HG02588 (cell line): ENCODE measurements around the gene PM20D2.
A peak's percentile ranks its signal among the peaks of the same experiment; 100 is the strongest.
"Not testable (repeated sequence)": the region's sequence is repeated elsewhere in the genome, so short reads cannot be mapped to it uniquely, and the experiment has no call there.

ENCODE experiments used
- ATAC-seq: cut with Tn5 transposase; IDR thresholded peaks from one replicate; pipeline ENCODE4 v1.9.1; 2021; ENCODE audit warnings: mild to moderate bottlenecking, moderate library complexity; ENCODE audit not compliant: unreplicated experiment

Gene PM20D2, protein sequence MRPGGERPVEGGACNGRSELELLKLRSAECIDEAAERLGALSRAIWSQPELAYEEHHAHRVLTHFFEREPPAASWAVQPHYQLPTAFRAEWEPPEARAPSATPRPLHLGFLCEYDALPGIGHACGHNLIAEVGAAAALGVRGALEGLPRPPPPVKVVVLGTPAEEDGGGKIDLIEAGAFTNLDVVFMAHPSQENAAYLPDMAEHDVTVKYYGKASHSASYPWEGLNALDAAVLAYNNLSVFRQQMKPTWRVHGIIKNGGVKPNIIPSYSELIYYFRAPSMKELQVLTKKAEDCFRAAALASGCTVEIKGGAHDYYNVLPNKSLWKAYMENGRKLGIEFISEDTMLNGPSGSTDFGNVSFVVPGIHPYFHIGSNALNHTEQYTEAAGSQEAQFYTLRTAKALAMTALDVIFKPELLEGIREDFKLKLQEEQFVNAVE

GRCh38 chr6:89145956-89146717, at the start of gene PM20D2:
PM20D2 (plus strand) TSS chr6:89146055; CDS start chr6:89146145, 90 bp downstream.
- ATAC-seq = peak; percentile 73

DNA sequence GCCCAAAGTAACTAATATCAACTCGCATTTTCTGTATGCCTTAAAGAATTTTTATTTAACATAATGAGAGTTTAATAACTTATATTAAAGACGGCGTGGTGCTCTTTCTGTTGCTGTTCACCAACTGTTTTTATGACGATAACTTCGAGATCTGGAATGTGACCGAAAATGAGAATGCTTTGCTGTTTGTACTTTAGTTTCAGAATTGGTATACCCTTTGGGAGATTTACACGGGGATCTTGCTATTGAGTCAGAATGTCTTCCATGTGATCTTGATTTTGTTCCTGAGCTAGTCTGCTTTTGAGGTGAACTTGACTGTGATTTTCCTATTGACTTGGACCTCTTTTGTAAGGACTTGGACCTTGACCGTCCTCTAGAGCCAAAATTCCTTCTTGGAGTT, 47.4 kb upstream of the PM20D2 start:
- no peak for ATAC-seq

DNA sequence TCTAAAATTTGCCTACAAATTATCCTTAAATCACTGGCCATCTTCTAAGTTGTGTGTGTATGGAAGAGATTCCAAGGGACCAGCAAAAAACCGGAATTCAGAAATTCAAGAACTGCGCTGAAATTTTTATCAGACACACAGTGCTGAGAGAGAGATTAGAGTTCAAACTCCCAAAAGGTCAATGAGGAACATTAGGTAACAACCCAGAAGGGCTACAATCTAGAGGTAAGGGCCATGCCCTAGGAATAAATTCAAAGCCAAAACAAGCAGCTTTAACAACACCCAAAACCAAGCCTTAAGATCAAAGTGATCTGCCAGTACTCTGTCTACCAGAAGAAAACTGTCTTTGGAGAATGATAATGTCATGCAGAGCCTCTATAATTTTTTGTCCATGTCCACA, 45.7 kb upstream of the PM20D2 start:
- ATAC-seq = no peak

DNA sequence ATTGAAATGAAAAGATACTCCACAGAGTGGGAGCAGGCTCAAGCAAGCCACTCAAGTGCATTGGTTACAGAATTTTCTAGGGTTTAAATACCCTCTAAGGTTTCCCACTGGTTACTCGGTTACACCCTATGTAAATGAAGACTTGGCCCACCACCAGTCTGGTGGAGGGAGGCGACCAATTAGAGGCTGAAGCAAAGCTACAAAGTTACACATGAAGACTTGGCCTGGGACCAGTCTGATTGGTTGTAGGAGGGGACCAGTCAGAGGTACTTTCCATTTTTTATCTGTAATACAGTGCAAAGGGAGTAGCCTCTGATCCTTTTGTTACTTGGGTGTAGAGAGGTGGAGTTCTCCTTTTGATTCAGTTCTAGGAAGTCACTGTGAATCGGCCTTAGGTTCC, 35.6 kb upstream of the PM20D2 start:
- ATAC-seq = no peak

- no peak for ATAC-seq
These were observed 33.9 kb upstream of the PM20D2 start for GRCh38 chr6:89111933-89112332.

DNA sequence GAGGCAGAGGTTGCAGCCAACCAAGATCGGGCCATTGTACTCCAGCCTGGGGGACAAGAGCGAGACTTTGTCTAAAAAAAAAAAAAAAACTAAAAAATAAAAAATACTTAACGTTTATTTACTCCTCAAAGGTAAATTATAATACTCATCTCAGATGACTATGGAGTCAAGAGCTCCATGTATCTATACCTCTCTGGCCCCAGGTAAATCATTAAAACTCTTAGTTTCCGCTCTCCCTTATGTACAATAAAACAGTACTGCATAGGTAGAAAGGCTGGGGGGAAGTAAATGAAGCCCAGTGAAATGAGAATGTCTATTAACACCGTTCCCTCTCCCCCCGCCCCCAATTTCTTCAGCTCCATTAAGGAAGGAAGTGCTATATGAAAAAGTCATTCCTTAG, 29.2 kb upstream of the PM20D2 start:
- no peak for ATAC-seq

GRCh38 chr6:89117211-89118108, 28.4 kb upstream of the PM20D2 start, which contains the start of gene SRSF12:
SRSF12 (minus strand) TSS chr6:89118071; CDS start chr6:89117887, 184 bp downstream.
- peak; percentile 80 for ATAC-seq

- ATAC-seq = no peak
These were observed 26.9 kb upstream of the PM20D2 start for GRCh38 chr6:89118931-89119330.

GRCh38 chr6:89120371-89120770, 25.5 kb upstream of the PM20D2 start:
- no peak for ATAC-seq

- ATAC-seq = no peak
These were observed 23.9 kb upstream of the PM20D2 start for GRCh38 chr6:89121934-89122333.

DNA sequence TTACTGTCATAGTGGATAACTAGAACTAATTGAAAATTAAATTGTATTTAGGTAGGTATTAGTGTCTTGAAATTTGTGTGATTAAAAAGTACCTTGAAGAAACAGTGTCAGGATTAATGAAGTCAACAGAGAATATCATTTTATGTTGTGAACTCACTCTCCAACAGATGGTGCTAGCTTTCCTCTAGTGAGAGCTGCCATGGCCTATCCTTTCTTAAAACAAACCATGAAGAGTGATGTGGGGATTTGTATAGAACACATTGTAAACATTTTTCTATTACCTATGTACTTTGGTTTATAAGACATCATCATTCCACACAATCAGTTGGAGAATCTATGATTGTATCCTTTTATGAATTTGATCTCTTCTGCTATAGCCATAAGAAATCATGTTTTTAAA, 23.2 kb upstream of the PM20D2 start:
- no peak for ATAC-seq

GRCh38 chr6:89128256-89128671, 17.6 kb upstream of the PM20D2 start:
- ATAC-seq = not testable (repeated sequence)

- ATAC-seq = no peak
These were observed 14.3 kb upstream of the PM20D2 start for GRCh38 chr6:89131599-89131998.

GRCh38 chr6:89132057-89132456, 13.8 kb upstream of the PM20D2 start:
- ATAC-seq = no peak

- ATAC-seq = no peak
These were observed 11.9 kb upstream of the PM20D2 start for GRCh38 chr6:89133981-89134380.

DNA sequence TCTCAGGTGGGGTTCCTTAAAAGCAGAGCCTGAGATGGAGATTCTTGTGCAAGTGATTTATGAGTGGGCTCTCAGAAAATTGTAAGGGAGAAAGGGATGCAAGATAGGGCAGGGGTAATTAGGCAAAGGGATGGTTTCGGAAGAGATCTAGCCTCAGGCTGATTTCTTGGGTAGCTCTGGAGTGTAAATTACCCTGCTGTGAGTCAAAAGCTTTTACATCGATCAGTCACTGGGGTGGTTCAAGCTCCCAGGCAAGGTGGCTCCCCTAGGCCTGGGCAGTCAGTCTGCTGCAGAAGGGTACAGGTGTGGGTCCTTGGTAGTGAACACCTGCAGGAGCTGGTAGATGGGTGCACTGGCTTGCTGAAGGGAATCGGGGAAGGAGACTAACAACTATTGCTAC, 11.1 kb upstream of the PM20D2 start:
- ATAC-seq = no peak

- ATAC-seq = no peak
These were observed 7.7 kb upstream of the PM20D2 start for GRCh38 chr6:89138173-89138572.

GRCh38 chr6:89139509-89140346, 6.1 kb upstream of the PM20D2 start:
- no peak for ATAC-seq

DNA sequence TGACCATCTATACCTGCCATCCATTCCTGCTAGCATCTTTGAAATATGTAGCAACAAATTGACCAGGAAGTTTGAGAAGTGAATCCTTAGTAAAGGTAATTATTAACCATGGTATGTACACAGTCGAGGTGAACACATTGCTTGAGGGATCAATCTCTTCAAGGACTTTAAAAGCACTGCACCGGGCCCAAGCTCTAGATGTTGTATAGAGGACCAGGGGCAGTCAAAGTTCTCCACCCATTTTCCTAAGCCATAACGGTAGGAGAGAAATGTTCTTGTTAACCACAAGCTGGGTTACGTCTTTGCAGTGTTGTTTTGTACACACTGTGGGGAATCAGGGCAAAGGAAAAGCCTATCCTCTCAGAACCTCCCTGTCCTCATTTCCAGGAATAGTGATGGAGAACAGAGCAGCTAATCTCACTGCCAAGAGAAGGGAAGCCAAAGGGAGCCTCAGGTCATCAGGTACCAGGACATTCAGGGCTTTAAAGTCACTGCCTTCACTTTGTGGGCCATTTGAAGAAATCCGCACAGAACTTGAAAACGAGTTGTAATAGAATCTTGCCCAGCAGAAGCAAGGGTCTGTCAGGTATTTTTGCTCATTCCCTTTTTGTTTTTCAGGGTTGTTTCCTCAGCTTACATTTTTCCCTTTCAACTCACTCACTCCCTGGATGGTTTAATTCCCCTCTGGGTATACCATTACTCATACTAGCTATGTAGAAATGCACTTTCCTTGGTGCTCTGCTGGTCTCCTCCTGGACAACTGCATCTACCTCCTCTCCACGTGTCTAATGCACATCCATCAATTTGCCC, 5.3 kb upstream of the PM20D2 start:
- ATAC-seq = no peak
